Measurements from ENCODE around the gene KRT13.

The KRT13 gene

GRCh38 chr17:41522301-41523224 lies 17.2 kb upstream of the KRT13 start:
- no peaks in the 10 kb centered on the region for H3K79me2 ChIP-seq (ENCODE audit: control insufficient read depth, low read length)
- H3K4me2 ChIP-seq (ENCODE audit: low read length) = no peak overlapping the region
- no peak overlapping the region for H3K27ac ChIP-seq (ENCODE audit: low read depth, low read length)
- H3F3A ChIP-seq (ENCODE audit: control insufficient read depth, insufficient read depth) = no peaks in the 10 kb centered on the region
- no peaks in the 10 kb centered on the region for H3K9me2 ChIP-seq (replicated peaks; ENCODE audit: control insufficient read depth, low read length)
- no peaks in the 10 kb centered on the region for H3K36me3 ChIP-seq (ENCODE audit: control insufficient read depth, low read length)
- TF ChIP-seq, protein P1, sequence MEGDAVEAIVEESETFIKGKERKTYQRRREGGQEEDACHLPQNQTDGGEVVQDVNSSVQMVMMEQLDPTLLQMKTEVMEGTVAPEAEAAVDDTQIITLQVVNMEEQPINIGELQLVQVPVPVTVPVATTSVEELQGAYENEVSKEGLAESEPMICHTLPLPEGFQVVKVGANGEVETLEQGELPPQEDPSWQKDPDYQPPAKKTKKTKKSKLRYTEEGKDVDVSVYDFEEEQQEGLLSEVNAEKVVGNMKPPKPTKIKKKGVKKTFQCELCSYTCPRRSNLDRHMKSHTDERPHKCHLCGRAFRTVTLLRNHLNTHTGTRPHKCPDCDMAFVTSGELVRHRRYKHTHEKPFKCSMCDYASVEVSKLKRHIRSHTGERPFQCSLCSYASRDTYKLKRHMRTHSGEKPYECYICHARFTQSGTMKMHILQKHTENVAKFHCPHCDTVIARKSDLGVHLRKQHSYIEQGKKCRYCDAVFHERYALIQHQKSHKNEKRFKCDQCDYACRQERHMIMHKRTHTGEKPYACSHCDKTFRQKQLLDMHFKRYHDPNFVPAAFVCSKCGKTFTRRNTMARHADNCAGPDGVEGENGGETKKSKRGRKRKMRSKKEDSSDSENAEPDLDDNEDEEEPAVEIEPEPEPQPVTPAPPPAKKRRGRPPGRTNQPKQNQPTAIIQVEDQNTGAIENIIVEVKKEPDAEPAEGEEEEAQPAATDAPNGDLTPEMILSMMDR (IDR thresholded peaks at IDR 0.05; ENCODE audit: low read depth, low read length, poor library complexity, severe bottlenecking) = no peak
- no peak for TF ChIP-seq EZH2phosphoT487 (IDR thresholded peaks at IDR 0.05; ENCODE audit: borderline replicate concordance, low read length)
- no peak overlapping the region for H3K4me3 ChIP-seq (ENCODE audit: low read length)
- no peaks in the 10 kb centered on the region for H4K20me1 ChIP-seq (ENCODE audit: control insufficient read depth, insufficient read depth, low read depth, low read length)
- H3K27me3 ChIP-seq (ENCODE audit: control insufficient read depth, low read length) = no peaks in the 10 kb centered on the region
- no peaks in the 10 kb centered on the region for H3K4me1 ChIP-seq (ENCODE audit: control insufficient read depth, low read length)
- H3K9me3 ChIP-seq (ENCODE audit: control insufficient read depth, insufficient read depth, low read length) = no peaks in the 10 kb centered on the region

- H3K9me3 ChIP-seq (ENCODE audit: control insufficient read depth, insufficient read depth, low read length) = no peaks in the 10 kb centered on the region
- H3K4me1 ChIP-seq (ENCODE audit: control insufficient read depth, low read length) = no peaks in the 10 kb centered on the region
- no peak overlapping the region for H3K27ac ChIP-seq (ENCODE audit: low read depth, low read length)
- no peaks in the 10 kb centered on the region for H3K9me2 ChIP-seq (replicated peaks; ENCODE audit: control insufficient read depth, low read length)
- no peaks in the 10 kb centered on the region for H3K36me3 ChIP-seq (ENCODE audit: control insufficient read depth, low read length)
- no peaks in the 10 kb centered on the region for H3K27me3 ChIP-seq (ENCODE audit: control insufficient read depth, low read length)
- no peak overlapping the region for H3K4me3 ChIP-seq (ENCODE audit: low read length)
- TF ChIP-seq EZH2phosphoT487 (IDR thresholded peaks at IDR 0.05; ENCODE audit: borderline replicate concordance, low read length) = no peak
- TF ChIP-seq, protein P1 (IDR thresholded peaks at IDR 0.05; ENCODE audit: low read depth, low read length, poor library complexity, severe bottlenecking) = no peak
- H3K4me2 ChIP-seq (ENCODE audit: low read length) = no peak overlapping the region
- H3K79me2 ChIP-seq (ENCODE audit: control insufficient read depth, low read length) = no peaks in the 10 kb centered on the region
- H3F3A ChIP-seq (ENCODE audit: control insufficient read depth, insufficient read depth) = no peaks in the 10 kb centered on the region
- H4K20me1 ChIP-seq (ENCODE audit: control insufficient read depth, insufficient read depth, low read depth, low read length) = no peaks in the 10 kb centered on the region
Measured at GRCh38 chr17:41521574-41522261, 16.3 kb upstream of the KRT13 start.

GRCh38 chr17:41520821-41521521 lies 15.6 kb upstream of the KRT13 start:
- Histone ChIP-seq H3K4me3 (ENCODE audit: low read length) (no peak overlapping the region), H3K27ac (ENCODE audit: low read depth, low read length) (no peak overlapping the region), H3F3A (ENCODE audit: control insufficient read depth, insufficient read depth) (no peaks in the 10 kb centered on the region)

More at GRCh38 chr17:41520821-41521521, 15.6 kb upstream of the KRT13 start:
- no peaks in the 10 kb centered on the region for H3K4me1 ChIP-seq (ENCODE audit: control insufficient read depth, low read length)
- H3K9me3 ChIP-seq (ENCODE audit: control insufficient read depth, insufficient read depth, low read length) = no peaks in the 10 kb centered on the region
- H3K4me2 ChIP-seq (ENCODE audit: low read length) = no peak overlapping the region
- no peaks in the 10 kb centered on the region for H3K36me3 ChIP-seq (ENCODE audit: control insufficient read depth, low read length)
- no peaks in the 10 kb centered on the region for H3K9me2 ChIP-seq (replicated peaks; ENCODE audit: control insufficient read depth, low read length)
- no peaks in the 10 kb centered on the region for H3K79me2 ChIP-seq (ENCODE audit: control insufficient read depth, low read length)
- no peaks in the 10 kb centered on the region for H3K27me3 ChIP-seq (ENCODE audit: control insufficient read depth, low read length)
- no peak for TF ChIP-seq EZH2phosphoT487 (IDR thresholded peaks at IDR 0.05; ENCODE audit: borderline replicate concordance, low read length)
- H4K20me1 ChIP-seq (ENCODE audit: control insufficient read depth, insufficient read depth, low read depth, low read length) = no peaks in the 10 kb centered on the region

All from DOHH2 (cell line).